Measurements from ENCODE around the gene CMIP. TPM values are rescaled to one million over a fixed set of nuclear protein-coding genes. Genes with fewer than 3 reads are reported as not detected.
"Not testable (repeated sequence)": the region's sequence is repeated elsewhere in the genome, so short reads cannot be mapped to it uniquely, and the experiment has no call there.

The CMIP gene
- total RNA-seq, 2 experiments from 2014 or later, result 26.3 to 29.1 TPM

DNA sequence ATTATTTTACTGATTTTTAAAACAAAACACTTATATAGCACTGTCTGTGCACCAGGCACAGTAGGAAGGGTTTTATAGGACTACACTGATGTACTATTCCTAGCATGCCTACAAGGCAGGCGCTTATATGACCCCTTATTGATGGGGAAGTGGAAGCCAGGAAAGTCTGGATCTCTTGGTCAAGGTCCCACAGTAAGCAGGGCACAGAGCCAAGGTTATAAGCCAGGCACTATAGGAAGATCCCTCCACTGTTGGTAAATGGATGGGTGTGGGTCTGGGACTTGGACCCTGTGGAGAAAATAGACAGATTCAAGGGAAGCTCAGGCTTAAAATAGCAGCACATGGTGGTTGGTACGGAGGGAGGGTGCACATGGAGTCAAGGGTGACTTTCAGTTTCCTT is 275.4 kb downstream of the CMIP start:
- CTCF ChIA-PET, result interaction anchor here (1.8 kb wide), 1 partner anchor 316 kb away, joined by 5 read pairs; no protein-coding TSS in a partner anchor
- POLR2A ChIA-PET, result no interaction called here

- POLR2A ChIA-PET, result no interaction called here
- CTCF ChIA-PET, result interaction anchor here (1.2 kb wide), 2 partner anchors 98 to 99 kb away, joined by 3 to 5 read pairs; no protein-coding TSS in a partner anchor
These were observed 276.6 kb downstream of the CMIP start for GRCh38 chr16:81720973-81721906.

DNA sequence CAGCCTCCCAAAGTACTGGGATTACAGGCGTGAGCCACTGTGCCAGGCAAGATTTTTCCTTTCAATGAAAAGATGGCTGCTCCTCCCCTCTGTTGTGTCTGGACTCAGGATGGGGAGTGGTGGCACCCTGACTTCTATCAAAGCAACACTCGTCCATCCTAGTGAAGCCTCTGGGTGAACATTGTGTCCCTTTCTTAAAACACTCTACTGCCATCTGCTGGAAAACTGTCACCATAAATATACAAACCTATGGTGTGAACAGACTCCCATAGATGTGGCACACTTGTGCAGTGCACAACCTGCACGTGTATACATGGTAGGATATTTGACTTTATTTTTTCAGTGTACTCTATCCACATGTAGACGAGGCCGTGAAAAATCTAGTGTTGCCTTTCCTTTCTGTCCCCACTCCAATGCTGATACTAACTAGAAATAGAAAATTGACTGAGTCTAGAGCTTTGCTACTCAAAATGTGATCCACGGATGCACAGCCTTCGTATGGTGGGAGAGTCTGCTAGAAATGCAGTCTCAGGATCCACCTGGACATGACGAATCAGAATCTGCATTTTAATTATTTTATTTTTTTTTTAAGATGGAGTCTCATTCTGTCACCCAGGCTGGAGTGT is 278.6 kb downstream of the CMIP start:
- ChIA-PET CTCF (interaction anchor here (0.7 to 1.7 kb wide), 10 partner anchors 9 to 358 kb away, joined by 3 to 5 read pairs (median 3); no protein-coding TSS in a partner anchor), POLR2A (no interaction called here)

DNA sequence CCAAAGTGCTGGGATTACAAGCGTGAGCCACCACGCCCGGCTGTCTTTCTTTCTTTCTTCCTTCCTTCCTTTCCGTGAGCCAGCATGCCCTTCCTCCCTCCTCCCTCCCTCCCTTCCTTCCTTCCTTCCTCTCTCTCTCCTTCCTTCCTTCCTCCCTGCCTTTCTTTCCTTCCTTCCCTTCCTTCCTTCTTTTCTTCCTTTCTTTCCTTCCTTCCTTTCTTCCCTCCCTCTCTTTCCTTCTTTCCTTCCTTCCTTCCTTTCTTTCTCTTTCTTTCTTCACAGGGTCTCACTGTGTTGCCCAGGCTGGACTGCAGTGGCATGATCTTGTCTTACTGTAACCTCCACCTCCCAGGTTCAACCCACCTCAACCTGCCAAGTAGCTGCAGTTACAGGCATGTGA is 283.8 kb downstream of the CMIP start:
- ChIA-PET CTCF (no interaction called here), POLR2A (no interaction called here)

- ChIA-PET POLR2A (no interaction called here), CTCF (interaction anchor here (1.0 to 2.1 kb wide), 7 partner anchors 11 to 525 kb away, joined by 3 to 10 read pairs (median 3); no protein-coding TSS in a partner anchor)
These were observed 284.8 kb downstream of the CMIP start for GRCh38 chr16:81729451-81729850.

- ChIA-PET CTCF (interaction anchor here (0.7 to 2.1 kb wide), 10 partner anchors 10 to 525 kb away, joined by 3 to 10 read pairs (median 3); no protein-coding TSS in a partner anchor), POLR2A (no interaction called here)
These were observed 285.8 kb downstream of the CMIP start for GRCh38 chr16:81730090-81731051.

DNA sequence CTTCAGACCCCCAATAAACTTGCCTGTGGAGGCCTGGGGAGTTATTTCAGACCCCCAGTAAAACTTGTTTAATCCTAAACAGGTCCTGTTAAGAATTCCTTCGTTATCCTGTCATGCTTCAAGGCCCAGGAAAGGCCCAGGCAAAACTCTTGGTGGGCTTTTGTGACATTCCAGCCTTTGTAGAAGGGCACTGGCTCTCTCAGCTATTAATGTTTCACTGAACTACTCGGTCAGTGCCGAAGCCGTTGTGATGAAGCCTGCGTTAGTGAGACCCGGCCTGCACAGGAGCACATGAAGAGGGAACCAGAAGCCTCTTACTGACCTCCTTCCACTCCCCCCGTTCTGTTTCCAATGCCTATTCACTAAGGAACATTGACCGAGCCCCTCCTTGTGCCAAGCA is 287.0 kb downstream of the CMIP start:
- ChIA-PET CTCF (interaction anchor here (0.9 to 2.1 kb wide), 2 partner anchors 364 to 367 kb away, joined by 3 to 9 read pairs; no protein-coding TSS in a partner anchor), POLR2A (no interaction called here)

- ChIA-PET POLR2A (no interaction called here), CTCF (no interaction called here)
These were observed 288.1 kb downstream of the CMIP start for GRCh38 chr16:81732699-81733098.

- ChIA-PET POLR2A (no interaction called here), CTCF (interaction anchor here (1.4 kb wide), 1 partner anchor 528 kb away, joined by 6 read pairs; no protein-coding TSS in a partner anchor)
These were observed 288.7 kb downstream of the CMIP start for GRCh38 chr16:81733295-81733694.

DNA sequence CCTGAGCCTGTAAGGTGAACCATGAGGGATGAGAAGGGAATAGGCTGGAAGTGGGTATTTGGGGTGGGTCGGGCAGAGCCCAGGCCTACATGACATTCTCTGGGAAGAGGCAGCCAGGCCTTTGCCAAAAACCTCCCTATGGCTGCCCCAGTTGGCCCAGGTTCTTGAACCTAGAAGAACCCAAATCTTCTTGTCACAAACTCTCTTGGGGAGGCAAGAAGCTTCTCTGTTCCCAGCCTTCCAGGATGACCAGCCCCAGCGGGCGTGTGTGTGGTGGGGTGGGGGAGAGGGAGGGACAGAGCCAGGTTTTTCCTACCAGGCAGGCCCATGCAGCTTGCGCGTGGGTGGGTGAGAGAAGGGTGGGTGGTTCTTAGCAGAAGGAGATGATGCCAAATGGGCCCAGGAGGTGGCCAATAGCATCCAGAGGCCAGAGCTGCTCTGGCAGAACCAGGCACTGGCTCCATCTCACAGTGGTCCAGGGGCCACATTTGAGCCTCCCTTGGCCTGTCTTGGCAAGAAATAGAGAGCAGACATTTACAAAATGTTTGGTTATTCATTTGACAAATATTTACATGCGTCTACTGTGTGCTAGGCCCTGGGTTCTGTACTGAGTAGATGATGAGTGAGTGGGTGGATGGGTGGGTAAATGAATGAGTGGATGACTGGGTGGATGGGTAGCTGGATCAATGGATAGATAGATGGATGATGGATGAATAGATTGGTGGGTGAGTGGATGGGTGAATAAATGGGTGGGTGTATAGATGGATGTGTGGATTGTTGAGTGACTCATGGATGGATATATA is 290.2 kb downstream of the CMIP start:
- ChIA-PET CTCF (interaction anchor here (1.4 kb wide), 1 partner anchor 530 kb away, joined by 6 read pairs; no protein-coding TSS in a partner anchor), POLR2A (interaction anchor here (0.5 kb wide), 1 partner anchor 805 kb away, joined by 3 read pairs; no protein-coding TSS in a partner anchor)

- ChIA-PET CTCF (interaction anchor here (0.7 to 1.0 kb wide), 2 partner anchors 14 to 334 kb away, joined by 3 read pairs; no protein-coding TSS in a partner anchor), POLR2A (no interaction called here)
These were observed 293.4 kb downstream of the CMIP start for GRCh38 chr16:81737885-81738536.

GRCh38 chr16:81738783-81739496 is 294.3 kb downstream of the CMIP start:
- POLR2A ChIA-PET, result no interaction called here
- CTCF ChIA-PET, result interaction anchor here (0.7 to 1.0 kb wide), 2 partner anchors 11 to 13 kb away, joined by 3 read pairs; no protein-coding TSS in a partner anchor

- CTCF ChIA-PET, result interaction anchor here (1.0 to 1.1 kb wide), 2 partner anchors 9 to 10 kb away, joined by 3 read pairs; no protein-coding TSS in a partner anchor
- POLR2A ChIA-PET, result no interaction called here
These were observed 294.9 kb downstream of the CMIP start for GRCh38 chr16:81739503-81739902.

GRCh38 chr16:81740169-81740568 is 295.6 kb downstream of the CMIP start:
- ChIA-PET CTCF (interaction anchor here (1.1 kb wide), 1 partner anchor 10 kb away, joined by 3 read pairs; no protein-coding TSS in a partner anchor), POLR2A (no interaction called here)

- CTCF ChIA-PET, POLR2A ChIA-PET: not testable (repeated sequence)
These were observed 296.8 kb downstream of the CMIP start for GRCh38 chr16:81741430-81741770.

- POLR2A ChIA-PET, result no interaction called here
These were observed 299.8 kb downstream of the CMIP start for GRCh38 chr16:81744385-81744784.

GRCh38 chr16:81744911-81745310 is 300.3 kb downstream of the CMIP start:
- ChIA-PET POLR2A (no interaction called here), CTCF (no interaction called here)

More at GRCh38 chr16:81744385-81744784, 299.8 kb downstream of the CMIP start:
- CTCF ChIA-PET, result no interaction called here
